GM12878 (cell line): ENCODE measurements around the gene NEUROG2. TPM values are rescaled to one million over a fixed set of nuclear protein-coding genes. Genes with fewer than 3 reads are reported as not detected.

ENCODE experiments used
- CHD2 ChIP-seq: IDR thresholded peaks from 2 replicates; pipeline ENCODE4 v1.6.1; 2011; ENCODE audit warnings: low read depth, low read length, improper control_type of control experiment, borderline replicate concordance
- EED ChIP-seq: sonication (generic); IDR thresholded peaks from 2 replicates; pipeline ENCODE4 v1.6.1; 2016; ENCODE audit warnings: antibody characterized with exemption, low read depth
- MEF2B ChIP-seq: fragments of 450-650 bp; IDR thresholded peaks from 2 replicates; pipeline ENCODE4 v1.6.1; 2018; ENCODE audit warnings: mild to moderate bottlenecking, moderate library complexity; ENCODE audit not compliant: partially characterized antibody, poor library complexity, severe bottlenecking
- MTA2 ChIP-seq: fragments of 450-650 bp; IDR thresholded peaks from 2 replicates; pipeline ENCODE4 v1.6.1; 2016; ENCODE audit warnings: low read depth, mild to moderate bottlenecking, moderate library complexity
- NBN ChIP-seq: fragments of 450-650 bp; IDR thresholded peaks from 2 replicates; pipeline ENCODE4 v1.6.1; 2016
- RB1 ChIP-seq: fragments of 450-650 bp; formaldehyde crosslinking; IDR thresholded peaks from 2 replicates; pipeline ENCODE4 v1.6.1; 2017; ENCODE audit warnings: mild to moderate bottlenecking, borderline replicate concordance
- TBL1XR1 ChIP-seq: IDR thresholded peaks from 2 replicates; pipeline ENCODE4 v1.6.1; 2012; ENCODE audit warnings: low read depth, low read length, improper control_type of control experiment
- YBX1 ChIP-seq: fragments of 450-650 bp; IDR thresholded peaks from 2 replicates; pipeline ENCODE4 v1.6.1; 2016; ENCODE audit warnings: antibody characterized with exemption
- ZNF207 ChIP-seq: fragments of 450-650 bp; IDR thresholded peaks from 2 replicates; pipeline ENCODE4 v1.6.1; 2014; ENCODE audit warnings: antibody characterized with exemption, mild to moderate bottlenecking, borderline replicate concordance
- ZNF217 ChIP-seq: fragments of 450-650 bp; IDR thresholded peaks from 2 replicates; pipeline ENCODE4 v1.6.1; 2017; ENCODE audit warnings: antibody characterized with exemption, mild to moderate bottlenecking
- polyA plus RNA-seq, 11 experiments: library from polyadenylated mRNA; depleted of rRNA in 4 of 11; unstranded in 6 of 11; stranded (reverse) in 5 of 11; fragments of >200 nt; fragmentation: Nextera tagmentation in 4 of 11; fragmentation: Illumina TruSeq in 1 of 11; extraction: Ambion mirVana in 4 of 11; extraction: Trizol in 1 of 11; gene quantifications; 1 replicate in 1 of 11; 2 replicates in 10 of 11; pipeline versions ENCODE4 v1.2.1 to v1.2.3, GENCODE V29; 2011 to 2016; ENCODE audit warnings: inconsistent platforms in 2 of 11, missing spikeins in 2 of 11, low read depth in 1 of 11
- total RNA-seq, 4 experiments: library from RNA; depleted of rRNA in 3 of 4; stranded (reverse); fragments of >200 nt in 3 of 4; fragmentation: Illumina TruSeq in 1 of 4; extraction: Trizol in 1 of 4; gene quantifications; 2 replicates each; pipeline versions ENCODE4 v1.2.1 to v1.2.3, GENCODE V29; 2013 to 2021
- TF ChIP-seq, protein P1 (sequence below): fragments of 450-650 bp; IDR thresholded peaks from 2 replicates; pipeline ENCODE4 v1.6.1; 2017; ENCODE audit warnings: low read depth, mild to moderate bottlenecking, moderate library complexity

The NEUROG2 gene
- total and polyA plus RNA-seq, 10 of the 15 experiments (the other 5 are each of a cell fraction or from before 2014, with no cell fraction given): 0.53 to 3.3 (median 1.1) TPM

DNA sequence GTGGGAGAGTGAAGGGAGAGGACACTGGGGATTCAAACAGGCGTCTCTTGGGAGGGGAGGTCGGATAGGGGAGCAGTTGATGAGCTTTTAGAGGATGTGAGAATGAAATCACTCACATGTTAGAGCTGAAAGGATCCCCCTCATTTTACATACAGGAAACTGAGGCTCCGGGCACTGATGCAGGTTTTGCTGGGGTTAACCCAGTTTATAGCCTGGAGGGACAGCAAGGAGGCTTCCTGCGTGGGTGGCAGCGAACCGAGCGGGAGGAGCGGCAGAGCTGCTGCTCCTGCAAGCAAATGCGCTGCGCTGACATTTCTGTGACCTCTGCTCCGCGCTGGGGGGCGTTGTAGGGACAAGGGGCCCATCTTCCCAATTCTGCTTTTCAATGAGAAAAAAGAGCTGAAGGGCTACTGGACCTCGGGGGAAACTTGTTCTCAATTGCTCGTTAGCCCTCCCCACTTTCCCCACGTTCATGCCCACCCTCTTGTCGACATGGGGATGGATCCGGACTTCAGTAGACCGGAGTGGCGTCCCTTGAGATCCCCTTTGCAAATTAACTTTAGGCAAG, 1.2 kb upstream of the NEUROG2 start (continued):
- TF ChIP-seq RB1 (peak; percentile 35; the same call in 1 of the 2 replicates), EED (0 out of 2 replicates have a peak, but pooled peaks have one; percentile 48), ZNF207 (no peak), ZNF217 (no peak), MTA2 (peak; percentile 64; the same call in 1 of the 2 replicates), NBN (peak; percentile 65; the same call in 1 of the 2 replicates), TBL1XR1 (peak; percentile 77), YBX1 (peak; percentile 95; the same call in 1 of the 2 replicates), CHD2 (peak; percentile 56; the same call in 1 of the 2 replicates), MEF2B (peak; percentile 99)
- TF ChIP-seq, protein P1, sequence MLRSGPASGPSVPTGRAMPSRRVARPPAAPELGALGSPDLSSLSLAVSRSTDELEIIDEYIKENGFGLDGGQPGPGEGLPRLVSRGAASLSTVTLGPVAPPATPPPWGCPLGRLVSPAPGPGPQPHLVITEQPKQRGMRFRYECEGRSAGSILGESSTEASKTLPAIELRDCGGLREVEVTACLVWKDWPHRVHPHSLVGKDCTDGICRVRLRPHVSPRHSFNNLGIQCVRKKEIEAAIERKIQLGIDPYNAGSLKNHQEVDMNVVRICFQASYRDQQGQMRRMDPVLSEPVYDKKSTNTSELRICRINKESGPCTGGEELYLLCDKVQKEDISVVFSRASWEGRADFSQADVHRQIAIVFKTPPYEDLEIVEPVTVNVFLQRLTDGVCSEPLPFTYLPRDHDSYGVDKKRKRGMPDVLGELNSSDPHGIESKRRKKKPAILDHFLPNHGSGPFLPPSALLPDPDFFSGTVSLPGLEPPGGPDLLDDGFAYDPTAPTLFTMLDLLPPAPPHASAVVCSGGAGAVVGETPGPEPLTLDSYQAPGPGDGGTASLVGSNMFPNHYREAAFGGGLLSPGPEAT: peak; percentile 38; the same call in 1 of the 2 replicates
